ENCODE results near the gene SPEF1. TPM values are rescaled to one million over a fixed set of nuclear protein-coding genes. Genes with fewer than 3 reads are reported as not detected.
A peak's percentile ranks its signal among the peaks of the same experiment; 100 is the strongest.

SPEF1 gene
- total RNA-seq, 2 donors from 2014 or later, result 0.35 to 0.44 TPM

- Histone ChIP-seq H3K36me3 (ENCODE audit: control insufficient read depth, insufficient read depth, low read length) (no peaks in the 10 kb centered on the region), H3K27ac (ENCODE audit: low read depth, low read length) (no peak within 1 kb of the TSS), H3K9me3 (ENCODE audit: control insufficient read depth, low read length) (no peaks in the 10 kb centered on the region), H3K27me3 (ENCODE audit: control insufficient read depth, insufficient read depth, low read length, poor library complexity, severe bottlenecking) (peaks cover 54% of the 10 kb centered on the region), H3K9ac (ENCODE audit: extremely low read depth, low read length, poor library complexity, severe bottlenecking) (no peak within 1 kb of the TSS), H3K4me1 (ENCODE audit: control insufficient read depth, insufficient read depth, low read length) (no peaks in the 10 kb centered on the region), H3K4me3 (ENCODE audit: low read length) (no peak within 1 kb of the TSS)
- TF ChIP-seq CTCF (conservative IDR thresholded peaks at IDR 0.05), result no peak
- 28 to 53% methylated on average over 8 to 67 of the region's 67 CpGs for WGBS, 2 experiments (ENCODE audit: insufficient coverage in 1 of 2, insufficient read length in 1 of 2)
- Mint-ChIP-seq H3K36me3 (ENCODE audit: low read depth) (no peaks in the 10 kb centered on the region), H3K27me3 (ENCODE audit: insufficient read depth) (peaks cover 52% of the 10 kb centered on the region), H3K9me3 (no peaks in the 10 kb centered on the region), H3K4me1 (no peaks in the 10 kb centered on the region), H3K4me3 (peak within 1 kb of the TSS; percentile 23), H3K27ac (no peak within 1 kb of the TSS)
- DNase-seq, result peak; percentile 77
Measured at GRCh38 chr20:3732327-3733118, 48.7 kb downstream of the SPEF1 start, which contains the start of gene HSPA12B. Gene HSPA12B, plus strand, starts transcription at chr20:3732685. Its CDS starts 5,990 bp downstream, at chr20:3738675.

- H3K4me1 Mint-ChIP-seq, result no peaks in the 10 kb centered on the region
- WGBS, 2 experiments (ENCODE audit: insufficient coverage in 1 of 2, insufficient read length in 1 of 2), result 70 to 77% methylated on average over 3 to 16 of the region's 16 CpGs
Measured at GRCh38 chr20:3731944-3732326, 49.3 kb downstream of the SPEF1 start.

More at GRCh38 chr20:3731944-3732326, 49.3 kb downstream of the SPEF1 start:
- Mint-ChIP-seq H3K27me3 (ENCODE audit: insufficient read depth) (peaks cover 58% of the 10 kb centered on the region), H3K27ac (no peak overlapping the region), H3K36me3 (ENCODE audit: low read depth) (no peaks in the 10 kb centered on the region), H3K4me3 (no peak overlapping the region), H3K9me3 (no peaks in the 10 kb centered on the region)
- no peaks in the 10 kb centered on the region for H3K4me1 ChIP-seq (ENCODE audit: control insufficient read depth, insufficient read depth, low read length)
- H3K9ac ChIP-seq (ENCODE audit: extremely low read depth, low read length, poor library complexity, severe bottlenecking), result no peak overlapping the region
- peaks cover 60% of the 10 kb centered on the region for H3K27me3 ChIP-seq (ENCODE audit: control insufficient read depth, insufficient read depth, low read length, poor library complexity, severe bottlenecking)
- H3K4me3 ChIP-seq (ENCODE audit: low read length), result no peak overlapping the region
- TF ChIP-seq CTCF (conservative IDR thresholded peaks at IDR 0.05), result no peak
- no peaks in the 10 kb centered on the region for H3K9me3 ChIP-seq (ENCODE audit: control insufficient read depth, low read length)
- no peak overlapping the region for H3K27ac ChIP-seq (ENCODE audit: low read depth, low read length)
- no peaks in the 10 kb centered on the region for H3K36me3 ChIP-seq (ENCODE audit: control insufficient read depth, insufficient read depth, low read length)
- DNase-seq, result no peak
